Glomerular visceral epithelial cell (primary cell): ENCODE measurements around the gene SSR1.
"Not testable (repeated sequence)": the region's sequence is repeated elsewhere in the genome, so short reads cannot be mapped to it uniquely, and the experiment has no call there.

ENCODE experiments used
- DNase-seq: peaks from one replicate; pipeline ENCODE4 v3.0.0-alpha.2; 2016; ENCODE audit errors: extremely low spot score

SSR1 gene

DNA sequence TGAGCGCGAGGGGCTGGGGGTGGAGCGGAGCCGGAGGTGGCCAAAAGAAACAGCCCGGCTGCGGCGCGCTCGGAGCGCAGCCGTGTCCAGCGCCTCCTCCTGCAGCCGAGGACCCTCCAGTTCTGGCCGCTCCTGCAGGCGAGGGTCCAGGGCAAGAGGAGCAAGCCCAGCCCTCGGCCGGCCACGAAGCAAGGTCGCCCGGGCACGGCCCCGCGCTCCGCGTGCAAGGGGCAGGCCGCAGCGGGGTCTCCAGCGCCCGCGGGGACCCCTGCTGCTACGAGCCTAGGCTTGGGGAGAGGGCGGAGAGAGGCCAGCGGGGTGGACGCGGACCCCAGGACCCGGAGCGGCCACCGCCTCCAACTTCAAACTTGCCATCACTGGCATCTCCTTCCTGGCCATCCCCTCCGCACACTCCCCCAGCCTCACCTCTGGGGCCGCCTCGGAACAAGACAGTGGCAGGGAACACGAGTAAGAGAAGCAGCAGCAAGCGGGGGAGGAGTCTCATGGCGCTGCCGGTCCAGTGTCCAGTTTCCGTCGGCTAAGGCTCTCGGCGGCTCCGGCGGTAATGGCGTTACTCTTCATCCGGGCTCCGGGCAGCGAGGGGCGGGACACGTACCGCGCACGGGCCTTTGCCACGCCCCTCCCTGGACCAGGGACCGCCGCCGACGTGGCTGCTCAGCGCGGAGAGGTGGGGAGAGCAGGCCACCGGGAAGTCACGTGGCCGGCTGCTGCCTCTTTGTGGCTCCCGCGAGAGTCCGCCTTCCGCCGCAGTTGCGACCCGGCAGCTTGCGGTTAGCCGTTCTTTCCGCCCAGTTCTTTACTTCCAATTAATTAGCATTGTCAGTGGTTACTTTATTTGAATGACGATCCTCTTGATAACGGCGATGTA is at the start of gene SSR1:
Gene SSR1, minus strand, starts transcription at position 584 of the 889 bp plus-strand sequence. Its CDS starts 79 bp downstream, at position 505.
- peak; percentile 97 for DNase-seq

GRCh38 chr6:7351916-7352315 is 38.9 kb upstream of the SSR1 start:
- DNase-seq: not testable (repeated sequence)

DNA sequence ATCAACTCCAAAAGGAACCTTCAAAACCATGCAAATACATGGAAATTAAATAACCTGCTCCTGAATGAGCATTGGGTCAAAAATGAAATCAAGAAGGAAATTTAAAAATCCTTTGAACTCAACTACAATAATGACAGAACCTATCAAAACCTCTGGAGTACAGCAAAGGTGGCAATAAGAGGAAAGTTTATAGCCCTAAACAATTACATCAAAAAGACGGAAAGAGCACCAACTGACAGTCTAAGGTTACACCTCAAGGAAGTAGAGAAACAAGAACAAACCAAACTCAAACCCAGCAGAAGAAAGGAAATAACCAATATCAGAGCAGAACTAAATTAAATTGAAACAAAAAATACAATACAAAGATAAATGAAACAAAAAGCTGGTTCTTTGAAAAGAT is 37.6 kb upstream of the SSR1 start:
- not testable (repeated sequence) for DNase-seq

- peak; percentile 38 for DNase-seq
These were observed 34.6 kb upstream of the SSR1 start for GRCh38 chr6:7347551-7347997.

GRCh38 chr6:7344773-7345450 is 31.9 kb upstream of the SSR1 start:
- not testable (repeated sequence) for DNase-seq

DNA sequence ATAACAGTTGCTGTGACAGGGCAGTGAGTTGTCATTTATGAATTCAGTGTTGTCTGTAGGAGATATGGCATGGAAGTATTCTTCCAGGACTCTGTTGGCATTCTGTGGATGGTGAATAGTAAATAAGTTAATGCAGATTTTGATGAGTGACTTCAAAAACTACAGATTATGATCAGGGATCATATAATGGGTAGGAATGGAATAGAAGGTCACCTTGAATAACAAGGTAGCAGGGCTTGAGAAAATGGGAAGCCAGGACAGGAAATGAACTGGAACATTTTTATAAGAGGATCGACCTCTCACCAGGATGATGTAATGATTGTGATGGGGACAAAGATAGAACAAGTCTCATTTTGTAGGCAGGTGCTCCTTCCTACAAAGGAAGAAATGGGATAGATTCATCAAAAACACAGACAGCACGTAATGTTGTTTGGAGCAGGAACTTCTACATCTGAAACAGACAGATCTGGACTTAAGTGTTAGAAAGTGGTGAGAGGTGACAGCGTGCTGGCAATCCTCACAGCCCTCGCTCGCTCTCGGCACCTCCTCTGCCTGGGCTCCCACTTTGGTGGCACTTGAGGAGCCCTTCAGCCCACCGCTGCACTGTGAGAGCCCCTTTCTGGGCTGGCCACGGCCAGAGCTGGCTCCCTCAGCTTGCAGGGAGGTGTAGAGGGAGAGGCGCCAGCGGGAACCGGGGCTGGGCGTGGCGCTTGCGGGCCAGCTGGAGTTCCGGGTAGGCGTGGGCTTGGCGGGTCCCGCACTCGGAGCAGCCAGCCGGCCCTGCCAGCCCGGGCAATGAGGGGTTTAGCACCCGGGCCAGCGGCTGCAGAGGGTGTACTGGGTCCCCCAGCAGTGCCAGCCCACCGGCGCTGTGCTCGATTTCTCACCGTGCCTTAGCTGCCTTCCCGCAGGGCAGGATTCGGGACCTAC is 30.8 kb upstream of the SSR1 start:
- DNase-seq: no peak

DNA sequence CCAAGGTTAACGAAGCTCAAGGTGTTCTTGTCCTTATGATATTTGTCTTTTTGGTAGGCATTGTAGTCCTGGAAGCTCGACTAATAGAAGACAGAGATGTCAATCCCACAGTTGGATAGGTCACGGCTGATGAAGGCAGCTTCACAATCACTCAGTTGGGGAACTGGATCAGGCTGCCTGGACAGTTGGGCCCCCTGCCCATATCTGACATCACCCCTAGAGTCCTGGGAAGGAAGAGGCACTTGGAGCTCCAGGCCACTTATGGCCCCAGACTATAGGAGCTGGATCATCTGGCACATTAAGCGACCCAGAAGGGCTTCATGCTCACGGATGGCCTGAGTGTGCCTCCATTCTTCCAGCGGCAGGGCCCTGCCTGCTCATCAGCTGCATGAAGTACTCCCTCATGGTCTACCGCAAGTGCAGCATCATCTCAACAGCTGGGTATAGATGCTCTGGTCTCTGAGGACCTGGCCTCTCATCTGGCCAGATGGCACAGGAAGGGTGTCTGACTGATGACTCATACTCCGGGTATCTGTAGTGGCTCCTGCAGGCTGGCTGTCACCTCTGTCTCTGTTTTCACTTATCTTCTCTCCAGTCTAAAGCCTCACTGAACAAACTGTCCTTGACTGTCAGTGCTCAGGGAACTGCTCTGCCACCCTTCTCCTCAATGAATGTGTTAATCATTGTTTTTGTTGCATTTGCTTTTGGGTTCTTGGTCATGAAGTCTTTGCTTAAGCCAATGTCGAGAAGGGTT is 29.2 kb upstream of the SSR1 start:
- peak; percentile 22 for DNase-seq

DNA sequence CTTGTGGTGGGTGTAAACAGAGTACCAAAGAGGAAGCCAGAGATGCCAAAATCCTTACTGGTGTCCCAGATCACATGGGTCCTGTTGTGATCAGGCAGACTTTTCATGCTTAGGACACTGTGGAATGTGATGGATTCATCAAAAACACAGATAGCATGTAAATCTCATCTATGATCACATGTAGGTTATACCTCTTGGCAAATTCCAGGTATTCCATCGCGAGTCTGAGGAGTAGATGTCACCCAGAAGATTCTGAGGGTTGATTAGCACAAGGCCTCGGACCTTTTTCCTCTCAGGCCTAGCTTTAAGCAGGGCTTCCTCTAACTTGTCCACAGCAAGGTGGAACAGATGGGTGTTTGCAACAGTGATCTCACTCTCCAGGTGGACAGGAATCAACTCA is 28.3 kb upstream of the SSR1 start:
- DNase-seq: no peak

GRCh38 chr6:7339007-7339732 is 26.2 kb upstream of the SSR1 start:
- not testable (repeated sequence) for DNase-seq

GRCh38 chr6:7338031-7338430 is 25.0 kb upstream of the SSR1 start:
- no peak for DNase-seq

- no peak for DNase-seq
These were observed 22.5 kb upstream of the SSR1 start for GRCh38 chr6:7335519-7335918.

GRCh38 chr6:7334685-7335084 is 21.7 kb upstream of the SSR1 start:
- no peak for DNase-seq

DNA sequence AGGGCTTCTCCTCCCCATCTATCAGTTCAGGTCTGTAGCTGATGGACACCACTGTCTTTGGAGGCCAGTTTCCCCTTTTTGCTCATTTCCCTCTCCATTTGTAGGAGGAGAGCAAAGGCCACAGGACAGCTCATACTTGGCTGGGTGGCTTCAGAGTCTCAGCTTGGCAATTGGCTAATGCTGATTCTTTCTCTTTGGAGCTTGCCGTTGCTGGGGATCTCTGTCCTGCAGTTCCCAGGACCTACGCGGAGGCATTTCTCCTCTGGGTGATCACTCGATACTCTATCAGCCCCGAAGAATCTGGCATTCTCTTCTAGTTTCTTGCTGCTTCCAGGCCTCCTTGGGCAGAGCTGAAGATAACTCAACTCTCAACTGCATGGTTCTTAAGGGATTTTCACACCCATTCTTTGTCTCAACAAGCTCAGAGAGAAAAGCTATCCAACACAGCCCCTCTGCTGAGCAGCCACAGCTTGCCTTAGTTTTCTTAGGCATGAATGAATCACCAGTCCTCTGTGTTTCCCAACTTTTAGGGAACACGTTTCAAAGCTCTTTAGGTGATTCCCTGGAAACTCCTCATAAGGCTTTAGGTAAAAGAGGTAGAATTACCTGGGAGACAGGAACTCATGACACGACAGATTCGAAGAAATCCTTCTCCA is 19.2 kb upstream of the SSR1 start:
- DNase-seq: no peak

DNA sequence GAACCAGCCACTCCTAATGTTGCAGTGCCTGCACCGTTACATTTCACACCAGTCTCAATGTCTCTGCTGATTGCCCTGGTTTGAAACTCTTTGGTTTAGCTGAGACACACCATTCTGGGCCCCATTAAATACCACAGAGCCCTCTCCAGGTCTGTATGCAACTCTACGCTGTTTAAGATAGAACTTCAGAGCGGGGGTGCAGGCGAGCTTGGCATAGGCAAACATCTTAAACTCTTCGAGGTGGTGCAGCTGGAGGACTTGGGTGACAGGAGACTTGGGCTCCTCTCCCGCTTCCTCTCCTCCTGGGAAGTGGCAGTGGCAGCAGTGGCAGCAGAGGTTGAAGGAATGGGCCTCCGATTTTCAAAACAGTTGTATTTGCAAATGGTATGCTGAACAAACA is 18.5 kb upstream of the SSR1 start:
- no peak for DNase-seq

GRCh38 chr6:7328243-7328642 is 15.2 kb upstream of the SSR1 start:
- DNase-seq: no peak

- DNase-seq: no peak
These were observed 12.8 kb upstream of the SSR1 start for GRCh38 chr6:7325750-7326149.

DNA sequence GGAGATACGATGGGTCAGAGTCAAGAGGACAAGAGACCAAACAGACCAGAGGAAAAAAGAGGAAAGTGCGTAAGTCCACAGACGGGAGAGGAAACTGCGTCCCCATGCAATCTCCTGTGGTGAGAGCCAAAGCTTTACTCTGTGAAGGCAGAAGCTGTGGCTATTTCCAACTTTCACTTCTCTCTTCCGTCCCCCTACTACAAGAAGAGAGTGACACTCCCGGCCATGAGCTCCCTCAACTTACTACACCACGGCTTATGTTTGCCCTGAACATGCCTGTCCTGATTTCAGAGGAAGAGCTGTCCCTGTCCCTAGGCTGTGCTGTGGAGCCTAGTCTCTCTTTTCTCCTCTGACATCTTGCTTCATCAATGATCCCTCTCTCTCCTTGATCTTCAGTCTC is 11.5 kb upstream of the SSR1 start:
- no peak for DNase-seq

DNA sequence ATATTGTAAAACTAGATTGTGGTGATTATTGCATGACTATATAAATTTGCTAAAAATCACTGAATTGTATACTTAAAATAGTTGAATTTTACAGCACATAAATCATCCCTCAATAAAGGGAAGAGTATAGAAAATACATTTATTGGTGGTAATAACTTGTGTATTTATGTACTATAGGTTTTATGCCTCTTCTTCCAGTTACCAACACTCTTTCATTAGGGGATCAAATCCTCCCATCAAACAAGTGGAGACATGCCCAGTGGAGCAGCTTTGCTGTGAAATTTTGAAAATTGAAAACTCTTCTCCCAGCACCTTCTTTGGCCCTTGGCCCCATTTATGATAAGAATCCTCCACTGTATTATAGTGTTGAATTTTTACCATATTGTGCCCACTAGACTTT is 10.1 kb upstream of the SSR1 start:
- no peak for DNase-seq

GRCh38 chr6:7321866-7322265 is 8.9 kb upstream of the SSR1 start:
- DNase-seq: not testable (repeated sequence)

- DNase-seq: not testable (repeated sequence)
These were observed 6.4 kb upstream of the SSR1 start for GRCh38 chr6:7319406-7319805.
